Activated CD4-positive, alpha-beta T cell treated with anti-CD3 and anti-CD28 coated beads for 36 hours (primary cell): ENCODE data around the gene ZCRB1. TPM values are rescaled to one million over a fixed set of nuclear protein-coding genes. Genes with fewer than 3 reads are reported as not detected.

Experiments used
- ATAC-seq: fragments of 200-7000 bp; cut with Tn5 transposase; one replicate; pipeline ENCODE4 v1.10.0; 2021; ENCODE audit warnings: mild to moderate bottlenecking, moderate library complexity
- CTCF ChIA-PET: fragments of 350-600 bp; sonication (Branson Sonifier 250); formaldehyde crosslinking; loops from one replicate; lab custom pipeline; 2021; ENCODE audit warnings: antibody characterized with exemption; lab: Charles Lee
- POLR2A ChIA-PET: fragments of 350-600 bp; sonication (Branson Sonifier 250); formaldehyde crosslinking; loops from one replicate; lab custom pipeline; 2021; ENCODE audit warnings: antibody characterized with exemption, inconsistent platforms; lab: Charles Lee
- DNase-seq: peaks from one replicate; pipeline ENCODE4 v3.0.0-alpha.2; 2020
- H3K27ac Mint-ChIP-seq: one replicate; pipeline ENCODE4 v1.8.0; 2021; ENCODE audit warnings: mixed read lengths
- H3K27me3 Mint-ChIP-seq: one replicate; pipeline ENCODE4 v1.8.0; 2021; ENCODE audit warnings: mixed read lengths
- H3K36me3 Mint-ChIP-seq: one replicate; pipeline ENCODE4 v1.8.0; 2021; ENCODE audit warnings: low read depth, mixed read lengths
- H3K4me1 Mint-ChIP-seq: one replicate; pipeline ENCODE4 v1.8.0; 2021; ENCODE audit warnings: mixed read lengths
- H3K4me3 Mint-ChIP-seq: one replicate; pipeline ENCODE4 v1.8.0; 2021; ENCODE audit warnings: mild to moderate bottlenecking, moderate library complexity, mixed read lengths
- H3K9me3 Mint-ChIP-seq: one replicate; pipeline ENCODE4 v1.8.0; 2021; ENCODE audit warnings: low read depth, mixed read lengths
- intact Hi-C, 2 experiments: fragments of 100-400 bp; cut with DNase I in 1 of 2; cut with micrococcal nuclease in 1 of 2; formaldehyde crosslinking; loops; one replicate each; pipeline versions ENCODE4 v1.14.2 to v1.15.1; 2022 to 2024; cut with DNase I, micrococcal nuclease
- total RNA-seq, 2 experiments: library from RNA; stranded (reverse); gene quantifications; one replicate each; pipeline ENCODE4 v1.2.3, GENCODE V29; 2021

The ZCRB1 gene, protein sequence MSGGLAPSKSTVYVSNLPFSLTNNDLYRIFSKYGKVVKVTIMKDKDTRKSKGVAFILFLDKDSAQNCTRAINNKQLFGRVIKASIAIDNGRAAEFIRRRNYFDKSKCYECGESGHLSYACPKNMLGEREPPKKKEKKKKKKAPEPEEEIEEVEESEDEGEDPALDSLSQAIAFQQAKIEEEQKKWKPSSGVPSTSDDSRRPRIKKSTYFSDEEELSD
- 100 to 1,000 TPM in 1 of 2 experiments, 10 to 100 TPM in 1; 79.9 to 103 TPM for total RNA-seq

DNA sequence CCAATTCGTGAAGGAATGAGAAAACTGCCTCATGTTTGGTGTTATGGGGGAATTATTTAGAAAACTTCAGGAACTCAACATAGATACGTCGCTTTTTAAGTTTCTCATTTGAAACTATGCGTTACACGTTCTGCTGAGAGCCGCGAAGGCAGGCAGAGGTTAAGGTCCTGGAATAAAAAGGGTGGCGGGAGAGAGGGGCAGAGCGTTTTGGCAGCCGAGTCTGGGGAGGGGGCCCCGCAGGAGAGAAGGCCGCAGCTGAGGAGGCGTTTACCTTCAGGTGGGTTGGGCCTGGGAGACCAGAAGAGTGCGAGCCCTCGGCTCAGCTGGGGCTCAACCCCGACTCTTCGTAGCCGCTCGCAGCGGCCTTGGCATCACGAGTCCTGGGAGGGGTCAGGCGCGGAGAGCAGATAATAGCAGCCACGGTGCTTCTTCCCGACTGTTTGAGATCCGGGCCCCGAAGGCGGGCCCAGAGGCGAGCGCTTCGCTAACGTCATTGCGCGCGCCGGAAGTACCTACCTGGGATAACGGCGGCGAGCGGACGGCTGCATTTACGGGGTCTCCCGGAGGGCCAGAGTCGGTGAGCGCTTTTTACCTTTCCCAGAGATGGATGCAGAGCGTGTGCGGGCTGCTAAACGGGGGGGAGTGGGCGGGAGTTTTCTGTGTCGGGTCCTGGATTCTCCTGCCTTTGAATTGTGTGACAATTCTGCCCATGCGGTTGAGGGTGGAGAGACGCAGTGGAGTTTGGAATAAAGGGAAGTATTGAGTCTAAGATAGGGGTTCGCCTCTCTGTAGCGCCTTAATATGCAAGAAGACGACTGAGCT lies at the start of gene ZCRB1, which contains the start of gene PPHLN1:
ZCRB1 (minus strand) TSS at position 442 of the 822 bp plus-strand sequence. CDS start 1,992 bp downstream, outside the sequence.
PPHLN1 (plus strand) TSS at position 515 of the 822 bp plus-strand sequence. CDS start 9,736 bp downstream, outside the sequence.
- CTCF ChIA-PET: interaction anchor here (0.6 kb wide), 1 partner anchor 496 kb away, joined by 3 read pairs; no protein-coding TSS in a partner anchor
- Mint-ChIP-seq H3K27me3 (no peaks in the 10 kb centered on the region), H3K27ac (peak within 1 kb of the TSS; percentile 97), H3K4me1 (peaks cover 45% of the 10 kb centered on the region), H3K36me3 (peaks cover 21% of the 10 kb centered on the region), H3K9me3 (no peaks in the 10 kb centered on the region), H3K4me3 (peak within 1 kb of the TSS; percentile 98)
- peak; percentile 92 for ATAC-seq
- DNase-seq: peak; percentile 89
- POLR2A ChIA-PET: no interaction called here
- intact Hi-C loops: loop anchor here (1.0 to 5.0 kb wide), 8 partner anchors 26 to 1481 kb away; partner anchors contain the start of genes GXYLT1 (in 2 of the 2), YAF2 (in 2 of the 2) and TWF1 (in 1 of the 2)

DNA sequence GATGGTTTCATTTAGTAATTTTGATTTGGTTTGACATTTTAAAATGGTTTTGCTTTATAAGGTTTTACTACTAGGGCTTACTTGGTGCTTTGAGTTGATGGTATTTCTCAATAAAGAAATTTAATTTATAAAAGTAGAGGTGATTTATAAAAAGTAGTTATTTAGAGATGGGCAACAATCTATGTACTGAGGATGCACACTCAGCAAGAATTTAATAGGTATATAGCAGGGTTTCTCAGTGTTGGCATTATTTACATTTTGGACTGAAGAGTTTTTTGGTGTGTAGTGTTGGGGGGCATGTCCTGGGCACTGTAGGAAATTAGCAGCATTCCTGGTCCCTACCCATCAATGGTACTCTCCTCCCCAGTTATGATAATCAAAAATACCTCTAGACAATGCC lies 47.8 kb upstream of the ZCRB1 start:
- Mint-ChIP-seq H3K4me1 (peaks cover 5% of the 10 kb centered on the region), H3K9me3 (no peaks in the 10 kb centered on the region), H3K36me3 (peaks cover 8% of the 10 kb centered on the region), H3K27ac (no peak overlapping the region), H3K4me3 (no peak overlapping the region), H3K27me3 (no peaks in the 10 kb centered on the region)
- DNase-seq (no peak), ATAC-seq (no peak)
- CTCF ChIA-PET: interaction anchor here (2.3 to 3.0 kb wide), 2 partner anchors 30 to 42 kb away, joined by 10 read pairs; no protein-coding TSS in a partner anchor
- intact Hi-C loops: loop anchor here (2.0 to 10.0 kb wide), 7 partner anchors 31 to 1426 kb away; partner anchors contain the start of genes PPHLN1 (in 1 of the 2) and ZCRB1 (in 1 of the 2)
- POLR2A ChIA-PET: interaction anchor here (0.7 kb wide), 1 partner anchor 266 kb away, joined by 5 read pairs; no protein-coding TSS in a partner anchor

DNA sequence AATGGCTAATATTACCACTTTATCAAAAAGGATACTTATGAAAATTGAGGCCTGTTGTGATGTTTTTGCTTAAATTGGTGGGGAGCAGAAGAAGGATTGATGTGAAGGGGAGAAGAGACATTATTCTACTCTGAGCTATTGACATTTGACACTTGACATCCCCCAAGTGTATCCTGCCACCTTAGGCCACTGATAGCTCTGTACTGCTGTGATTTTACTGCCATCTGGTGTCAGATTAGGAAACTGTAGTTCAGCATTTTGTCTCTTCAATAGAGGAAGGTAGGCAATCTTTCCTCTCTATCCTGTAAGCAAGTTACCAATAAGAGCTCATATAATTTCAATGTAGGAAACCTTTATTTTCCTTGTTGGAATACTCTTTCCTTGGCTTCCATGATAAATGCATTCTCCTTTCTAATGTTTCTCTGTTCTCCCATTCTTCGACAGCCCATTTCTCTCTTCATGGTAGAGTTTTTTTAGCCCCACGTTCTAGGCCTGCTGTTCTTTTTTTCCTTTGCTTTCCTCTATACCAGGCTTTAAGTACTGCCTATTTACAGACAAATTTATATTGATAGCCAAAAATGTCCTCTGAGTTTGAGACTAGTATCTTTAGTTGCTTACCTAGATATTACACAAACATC lies 46.4 kb upstream of the ZCRB1 start:
- ATAC-seq: peak; percentile 90
- intact Hi-C loops: loop anchor here (1.0 to 10.0 kb wide), 9 partner anchors 29 to 1425 kb away; partner anchors contain the start of genes PPHLN1 (in 1 of the 2) and ZCRB1 (in 1 of the 2)
- Mint-ChIP-seq H3K4me1 (peaks cover 5% of the 10 kb centered on the region), H3K27me3 (no peaks in the 10 kb centered on the region), H3K9me3 (no peaks in the 10 kb centered on the region), H3K4me3 (no peak overlapping the region), H3K36me3 (peaks cover 6% of the 10 kb centered on the region), H3K27ac (no peak overlapping the region)
- ChIA-PET POLR2A (interaction anchor here (1.0 kb wide), 1 partner anchor 185 kb away, joined by 3 read pairs; no protein-coding TSS in a partner anchor), CTCF (interaction anchor here (0.6 to 3.0 kb wide), 38 partner anchors 11 to 1425 kb away, joined by 3 to 40 read pairs (median 4); partner anchors contain the start of gene GXYLT1)
- DNase-seq: peak; percentile 22

DNA sequence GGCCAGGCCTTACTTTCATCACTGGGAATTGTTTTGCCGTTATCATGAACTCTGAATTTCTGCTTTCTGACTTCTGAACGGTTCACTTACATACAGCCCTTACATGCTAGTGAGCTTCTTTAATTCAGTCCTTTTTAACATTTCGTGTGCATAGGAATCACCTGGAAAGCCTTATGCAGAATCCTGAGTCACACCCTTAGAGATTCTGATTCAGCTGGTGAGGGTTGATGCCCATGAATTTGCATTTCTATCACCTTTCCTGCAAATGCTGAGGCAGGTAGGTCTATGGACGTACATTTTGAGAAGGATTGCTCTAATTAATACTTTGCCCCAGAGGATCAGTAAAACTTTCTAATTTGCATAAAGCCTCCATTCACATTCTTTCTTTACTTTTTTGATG lies 44.1 kb upstream of the ZCRB1 start:
- no peak overlapping the region for H3K4me3 Mint-ChIP-seq
- H3K27me3 Mint-ChIP-seq: no peaks in the 10 kb centered on the region
- intact Hi-C loops: loop anchor here (5.0 to 10.0 kb wide), 6 partner anchors 43 to 1423 kb away; partner anchors contain the start of genes PPHLN1 (in 1 of the 2) and ZCRB1 (in 1 of the 2)
- ATAC-seq (no peak), DNase-seq (no peak)
- peaks cover 1% of the 10 kb centered on the region for H3K36me3 Mint-ChIP-seq
- CTCF ChIA-PET: interaction anchor here (0.8 to 2.7 kb wide), 3 partner anchors 10 to 72 kb away, joined by 4 to 17 read pairs (median 10); no protein-coding TSS in a partner anchor
- POLR2A ChIA-PET: no interaction called here
- no peak overlapping the region for H3K27ac Mint-ChIP-seq
- H3K9me3 Mint-ChIP-seq: no peaks in the 10 kb centered on the region
- H3K4me1 Mint-ChIP-seq: peaks cover 5% of the 10 kb centered on the region

DNA sequence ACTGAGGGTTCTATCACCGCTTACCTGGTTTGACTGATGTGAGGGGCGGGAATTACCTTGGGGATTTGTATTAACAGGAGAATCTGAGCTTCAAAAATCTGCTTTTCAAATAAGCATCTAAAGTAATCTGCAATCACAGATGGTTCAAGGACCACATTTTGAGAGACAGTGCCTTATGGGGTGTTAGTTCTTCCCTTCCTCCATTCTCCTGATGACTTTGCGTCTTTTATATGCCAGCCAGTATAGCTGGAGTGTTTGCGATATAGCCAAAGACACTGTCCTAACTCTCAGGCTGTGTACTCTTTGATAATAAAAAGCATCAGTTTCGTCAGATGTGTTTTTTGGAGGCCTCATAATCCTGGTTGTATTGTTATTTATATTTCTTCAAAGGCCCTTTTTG lies 39.6 kb upstream of the ZCRB1 start:
- POLR2A ChIA-PET: interaction anchor here (0.6 kb wide), 1 partner anchor 37 kb away, joined by 3 read pairs; no protein-coding TSS in a partner anchor
- intact Hi-C loops: no loop called here
- Mint-ChIP-seq H3K27me3 (no peaks in the 10 kb centered on the region), H3K4me1 (peaks cover 29% of the 10 kb centered on the region), H3K27ac (no peak overlapping the region), H3K9me3 (no peaks in the 10 kb centered on the region), H3K4me3 (no peak overlapping the region), H3K36me3 (peaks cover 21% of the 10 kb centered on the region)
- no peak for ATAC-seq
- DNase-seq: no peak
- CTCF ChIA-PET: interaction anchor here (0.6 to 1.1 kb wide), 3 partner anchors 14 to 270 kb away, joined by 3 read pairs; no protein-coding TSS in a partner anchor

DNA sequence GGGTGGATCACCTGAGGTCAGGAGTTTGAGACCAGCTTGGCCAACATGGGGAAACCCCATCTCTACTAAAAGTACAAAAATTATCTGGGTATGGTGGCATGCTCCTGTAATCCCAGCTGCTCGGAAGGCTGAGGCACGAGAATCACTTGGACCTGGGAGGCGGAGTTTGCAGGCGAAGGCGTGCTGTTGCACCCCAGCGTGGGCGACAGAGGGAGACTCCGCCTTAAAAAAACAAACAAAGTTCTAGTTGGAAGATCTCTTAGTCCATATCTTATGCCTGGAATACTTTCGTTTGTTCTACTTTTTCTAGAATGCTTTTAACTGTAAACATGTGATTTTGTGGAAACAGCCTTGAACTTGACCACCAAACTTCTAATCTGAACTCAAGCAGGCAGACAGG lies 38.8 kb upstream of the ZCRB1 start:
- H3K36me3 Mint-ChIP-seq: peaks cover 25% of the 10 kb centered on the region
- ChIA-PET POLR2A (interaction anchor here (0.6 kb wide), 1 partner anchor 36 kb away, joined by 3 read pairs; no protein-coding TSS in a partner anchor), CTCF (interaction anchor here (0.6 kb wide), 1 partner anchor 20 kb away, joined by 3 read pairs; no protein-coding TSS in a partner anchor)
- no peak overlapping the region for H3K4me3 Mint-ChIP-seq
- no peak overlapping the region for H3K27ac Mint-ChIP-seq
- ATAC-seq (no peak), DNase-seq (no peak)
- no peaks in the 10 kb centered on the region for H3K9me3 Mint-ChIP-seq
- H3K4me1 Mint-ChIP-seq: peaks cover 37% of the 10 kb centered on the region
- no peaks in the 10 kb centered on the region for H3K27me3 Mint-ChIP-seq
- intact Hi-C loops: no loop called here

DNA sequence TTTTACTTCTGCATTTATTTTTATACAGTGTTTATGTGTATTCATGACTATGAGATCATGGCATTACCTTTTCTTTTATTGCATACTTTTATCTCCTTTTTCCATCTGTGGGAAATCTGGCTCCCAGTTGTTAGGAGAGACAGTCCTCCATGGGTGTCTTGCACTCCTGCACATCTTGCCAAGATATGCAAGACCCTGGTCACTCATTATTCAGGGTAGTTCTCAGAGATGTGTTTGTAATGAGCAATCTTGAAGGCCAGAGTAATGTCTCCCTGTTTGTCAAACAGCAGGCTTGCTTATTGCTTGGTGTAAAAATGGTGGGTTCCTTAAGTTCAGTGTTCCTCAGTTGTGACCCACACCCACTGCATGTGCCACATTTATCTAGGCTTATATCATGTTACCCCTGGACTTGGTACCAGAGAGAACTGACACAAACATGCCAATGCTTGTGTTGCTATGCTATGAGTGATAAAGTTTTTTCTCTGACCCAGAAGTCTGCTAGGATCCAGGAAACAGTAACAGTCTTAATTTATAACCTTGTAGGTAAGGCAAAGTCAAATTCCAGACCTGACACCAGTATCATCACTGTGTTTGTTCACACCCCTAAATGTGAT lies 36.9 kb upstream of the ZCRB1 start:
- ATAC-seq: no peak
- ChIA-PET CTCF (interaction anchor here (0.5 kb wide), 1 partner anchor 333 kb away, joined by 3 read pairs; no protein-coding TSS in a partner anchor), POLR2A (no interaction called here)
- Mint-ChIP-seq H3K4me1 (peaks cover 41% of the 10 kb centered on the region), H3K4me3 (no peak overlapping the region), H3K27ac (peak overlapping the region; percentile 57), H3K9me3 (no peaks in the 10 kb centered on the region), H3K27me3 (no peaks in the 10 kb centered on the region), H3K36me3 (peaks cover 30% of the 10 kb centered on the region)
- DNase-seq: no peak
- intact Hi-C loops: no loop called here

DNA sequence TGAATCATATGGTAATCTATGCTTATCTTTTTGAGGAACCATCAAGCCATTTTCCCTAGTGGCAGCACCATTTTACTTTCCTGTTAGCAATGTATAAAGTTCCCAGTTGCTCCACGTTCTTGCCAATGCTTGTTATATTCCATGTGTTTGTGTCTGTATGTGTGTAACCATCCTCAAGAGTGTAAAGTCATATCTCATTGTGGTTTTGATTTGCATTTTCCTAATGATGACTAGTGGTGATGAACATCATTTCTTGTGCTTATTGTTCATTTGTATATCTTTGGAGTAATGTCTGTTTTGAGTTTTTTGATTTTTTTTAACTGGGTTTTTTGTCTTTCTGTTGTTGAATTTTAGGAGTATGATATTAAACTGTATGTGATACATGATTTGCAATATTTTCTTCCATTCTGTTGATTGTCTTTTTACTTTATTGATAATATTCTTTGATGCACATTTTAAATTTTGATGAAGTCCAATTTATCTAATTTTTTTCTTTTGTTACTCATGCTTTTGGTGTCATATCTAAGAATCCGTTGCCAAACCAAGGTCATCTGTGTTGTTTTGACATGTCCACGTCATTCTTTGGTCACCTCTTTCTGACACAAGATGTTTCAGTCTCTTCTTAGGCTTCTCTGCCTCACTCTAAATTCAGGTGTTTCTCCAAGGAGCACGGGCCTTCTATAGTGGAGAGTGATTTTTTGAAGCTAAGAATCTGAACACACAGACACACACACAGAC lies 36.2 kb upstream of the ZCRB1 start:
- ChIA-PET CTCF (interaction anchor here (3.3 kb wide), 1 partner anchor 9 kb away, joined by 17 read pairs; no protein-coding TSS in a partner anchor), POLR2A (no interaction called here)
- intact Hi-C loops: no loop called here
- Mint-ChIP-seq H3K4me1 (peaks cover 41% of the 10 kb centered on the region), H3K36me3 (peaks cover 31% of the 10 kb centered on the region), H3K9me3 (no peaks in the 10 kb centered on the region), H3K4me3 (no peak overlapping the region), H3K27me3 (no peaks in the 10 kb centered on the region), H3K27ac (peak overlapping the region; percentile 57)
- DNase-seq (no peak), ATAC-seq (peak; percentile 68)

DNA sequence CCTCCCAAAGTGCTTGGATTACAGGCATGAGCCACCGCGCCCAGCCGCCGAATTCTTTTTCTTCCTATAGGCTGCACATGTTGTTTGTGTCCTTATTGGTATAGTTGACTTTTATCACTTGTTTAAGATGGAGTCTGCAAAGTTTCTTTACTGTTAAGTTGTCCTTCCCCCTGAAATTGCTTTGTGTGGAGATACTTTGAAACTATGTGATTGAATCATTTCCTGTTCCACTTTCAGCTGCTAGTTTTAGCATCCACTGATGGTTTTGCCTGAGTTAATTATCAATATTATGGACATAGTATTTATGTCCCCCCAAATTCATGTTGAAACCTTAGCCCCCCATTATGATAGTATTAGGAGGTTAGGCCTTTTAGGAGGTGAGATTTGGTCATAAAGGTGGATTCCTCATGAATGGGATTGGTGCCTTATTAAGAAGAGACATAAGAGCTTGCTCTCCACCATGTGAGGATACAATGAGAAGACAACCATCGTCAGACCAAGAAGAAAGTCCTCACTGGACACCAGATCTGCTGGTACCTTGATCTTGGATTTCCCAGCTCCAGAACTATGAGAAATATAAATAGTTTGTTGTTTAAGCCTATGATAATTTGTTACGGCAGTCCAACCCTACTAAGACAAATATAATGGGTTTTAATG lies 35.0 kb upstream of the ZCRB1 start:
- DNase-seq: peak; percentile 12
- H3K27me3 Mint-ChIP-seq: no peaks in the 10 kb centered on the region
- peak overlapping the region; percentile 35 for H3K27ac Mint-ChIP-seq
- CTCF ChIA-PET: interaction anchor here (0.7 to 3.3 kb wide), 2 partner anchors 11 to 27 kb away, joined by 3 to 17 read pairs; no protein-coding TSS in a partner anchor
- POLR2A ChIA-PET: no interaction called here
- H3K4me3 Mint-ChIP-seq: no peak overlapping the region
- peaks cover 41% of the 10 kb centered on the region for H3K4me1 Mint-ChIP-seq
- intact Hi-C loops: no loop called here
- no peaks in the 10 kb centered on the region for H3K9me3 Mint-ChIP-seq
- peaks cover 33% of the 10 kb centered on the region for H3K36me3 Mint-ChIP-seq
- peak; percentile 79 for ATAC-seq
